Measurements from ENCODE around the gene TNFSF10.

TNFSF10 gene

DNA sequence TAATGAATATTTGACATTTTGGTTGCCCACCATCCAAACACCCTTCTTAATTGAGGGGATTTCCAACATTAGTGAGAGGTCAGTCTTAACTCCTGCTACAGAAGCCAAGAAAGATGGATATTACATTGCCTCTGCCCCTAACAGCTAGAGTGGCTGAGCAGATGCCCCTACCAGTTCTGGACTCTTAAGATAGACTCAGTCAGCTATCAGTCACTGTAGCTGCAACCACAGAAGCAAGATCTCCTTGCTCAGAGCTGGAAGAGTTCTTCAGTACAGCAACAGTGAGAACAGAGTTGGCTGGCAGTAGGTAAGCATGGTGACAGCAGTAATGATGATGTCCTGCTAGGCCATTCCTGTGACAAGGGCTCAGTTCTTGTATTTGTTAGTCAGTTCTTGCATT lies 29.4 kb upstream of the TNFSF10 start:
- no peak overlapping the region for H3K27ac Mint-ChIP-seq
- H3K4me1 Mint-ChIP-seq: peaks cover 2 to 6% of the 10 kb centered on the region in 2 donors
- H3K9me3 Mint-ChIP-seq: no peaks in the 10 kb centered on the region
- no peak for ATAC-seq (replicated peaks)
- DNase-seq: no peak
- H3K27me3 Mint-ChIP-seq: no peaks in the 10 kb centered on the region
- H3K36me3 Mint-ChIP-seq: no peaks in the 10 kb centered on the region
- H3K4me3 Mint-ChIP-seq: no peak overlapping the region

DNA sequence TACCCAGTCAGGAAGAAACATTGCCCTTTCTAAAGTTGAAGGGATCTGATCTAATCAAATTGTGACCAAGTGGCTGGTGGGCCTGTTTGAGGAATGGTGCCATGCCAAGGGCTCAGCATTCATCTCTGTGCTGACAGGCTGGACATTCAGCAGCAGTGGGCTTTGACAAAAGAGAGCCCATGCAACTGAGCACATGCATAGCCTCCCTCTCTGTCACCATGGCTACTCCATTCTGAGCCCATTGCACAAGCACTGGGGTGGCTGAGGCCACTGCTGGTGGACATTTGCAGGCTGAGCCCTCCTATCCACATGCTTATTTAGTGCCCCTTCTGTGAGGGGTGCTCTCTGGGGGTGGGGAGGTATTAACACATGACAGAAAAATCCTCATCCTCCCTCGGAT lies 28.6 kb upstream of the TNFSF10 start:
- DNase-seq (no peak), ATAC-seq (replicated peaks) (no peak)
- Mint-ChIP-seq H3K4me3 (no peak overlapping the region), H3K36me3 (no peaks in the 10 kb centered on the region), H3K9me3 (no peaks in the 10 kb centered on the region), H3K27ac (no peak overlapping the region), H3K4me1 (peaks cover 2 to 6% of the 10 kb centered on the region in 2 donors), H3K27me3 (no peaks in the 10 kb centered on the region)

DNA sequence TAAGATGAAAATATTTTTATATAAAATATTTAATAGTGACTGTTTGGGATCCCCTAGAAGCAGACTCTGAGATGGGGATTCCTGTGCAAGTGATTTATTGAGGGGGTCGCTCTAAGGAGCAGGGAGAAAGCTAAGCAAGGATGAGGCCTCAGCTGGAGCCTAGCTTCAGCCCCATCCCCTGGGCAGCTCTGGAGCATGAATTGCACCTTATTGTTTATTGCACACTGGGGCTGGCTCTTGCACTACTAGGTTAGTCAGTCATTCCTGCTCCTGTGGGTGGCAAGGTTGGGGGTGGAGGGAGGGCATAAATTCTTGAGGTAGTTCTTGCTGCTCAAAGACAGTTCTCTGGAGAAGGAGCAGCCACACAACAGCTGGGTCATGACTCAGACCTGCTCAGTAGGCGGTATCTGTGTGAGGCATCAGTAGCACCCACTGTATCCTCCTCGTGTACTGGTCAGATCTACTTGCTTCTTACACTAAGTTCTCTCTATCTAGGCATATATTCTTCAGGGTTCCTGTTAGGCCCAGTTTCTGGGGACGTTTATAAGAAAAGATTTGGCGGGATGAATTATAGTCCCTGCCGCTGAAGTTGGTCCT lies 27.2 kb upstream of the TNFSF10 start:
- DNase-seq (no peak), ATAC-seq (replicated peaks) (peak; percentile 89 to 91)
- H3K27ac Mint-ChIP-seq: no peak overlapping the region
- no peaks in the 10 kb centered on the region for H3K9me3 Mint-ChIP-seq
- no peak overlapping the region for H3K4me3 Mint-ChIP-seq
- peaks cover 5 to 15% of the 10 kb centered on the region in 2 donors for H3K4me1 Mint-ChIP-seq
- no peaks in the 10 kb centered on the region for H3K27me3 Mint-ChIP-seq
- no peaks in the 10 kb centered on the region for H3K36me3 Mint-ChIP-seq

- DNase-seq: no peak
- H3K36me3 Mint-ChIP-seq: no peaks in the 10 kb centered on the region
- H3K4me3 Mint-ChIP-seq: no peak overlapping the region
- peaks cover 5 to 15% of the 10 kb centered on the region in 2 donors for H3K4me1 Mint-ChIP-seq
- no peaks in the 10 kb centered on the region for H3K9me3 Mint-ChIP-seq
- no peaks in the 10 kb centered on the region for H3K27me3 Mint-ChIP-seq
- ATAC-seq (replicated peaks): no peak
- no peak overlapping the region for H3K27ac Mint-ChIP-seq
Measured at GRCh38 chr3:172549144-172549543, 25.9 kb upstream of the TNFSF10 start.

DNA sequence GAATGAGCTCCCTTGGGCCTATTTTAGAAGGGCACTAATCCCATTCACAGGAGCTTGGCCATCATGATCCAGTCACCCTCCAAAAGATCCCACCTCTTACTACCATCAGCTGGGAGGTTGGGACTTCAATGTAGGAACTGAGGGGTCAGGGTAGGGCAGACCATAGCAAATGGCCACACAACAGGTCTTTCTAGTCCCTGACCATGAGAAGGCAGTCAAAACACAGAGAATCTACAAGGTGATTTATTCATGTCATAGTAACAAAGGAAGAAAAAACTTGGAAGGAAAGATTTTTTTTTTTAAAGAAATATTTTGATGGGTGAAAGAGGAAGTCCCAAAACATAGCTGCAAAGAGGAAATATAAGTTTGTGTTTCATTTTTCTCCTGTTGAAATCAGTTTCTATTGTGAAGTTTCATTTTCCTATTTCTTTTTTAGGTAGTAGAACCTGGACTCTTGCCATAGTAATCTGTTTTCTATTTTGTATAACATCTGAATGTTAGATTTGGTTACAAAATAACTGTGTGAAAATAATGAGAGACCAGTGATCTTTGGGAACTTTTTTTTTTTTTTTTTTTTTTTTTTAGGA lies 23.5 kb upstream of the TNFSF10 start:
- H3K27me3 Mint-ChIP-seq: no peaks in the 10 kb centered on the region
- no peak overlapping the region for H3K27ac Mint-ChIP-seq
- no peaks in the 10 kb centered on the region for H3K9me3 Mint-ChIP-seq
- ATAC-seq (replicated peaks) (peak in 1 of 2 donors; percentile 31), DNase-seq (no peak)
- H3K4me3 Mint-ChIP-seq: no peak overlapping the region
- H3K4me1 Mint-ChIP-seq: peaks cover 5 to 15% of the 10 kb centered on the region in 2 donors
- no peaks in the 10 kb centered on the region for H3K36me3 Mint-ChIP-seq

DNA sequence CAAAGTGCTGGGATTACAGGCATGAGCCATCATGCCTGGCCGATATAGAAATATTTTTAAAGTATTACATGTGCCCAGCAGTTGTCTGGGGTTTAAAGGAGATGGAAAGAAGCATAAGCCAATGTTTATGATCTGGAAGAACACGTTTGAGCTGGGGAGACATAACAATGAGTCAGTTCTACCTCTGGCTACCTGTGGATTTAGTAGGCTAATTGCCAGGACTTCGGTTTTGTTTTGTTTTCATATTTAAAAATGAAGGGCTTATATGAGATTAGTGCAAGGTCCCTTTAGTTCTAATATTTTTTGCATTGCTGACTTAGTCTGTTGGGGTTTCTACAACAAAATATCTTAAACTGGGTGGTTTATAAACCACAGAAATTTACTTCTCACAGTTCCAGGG lies 22.9 kb upstream of the TNFSF10 start:
- Mint-ChIP-seq H3K36me3 (no peaks in the 10 kb centered on the region), H3K4me1 (peaks cover 5 to 15% of the 10 kb centered on the region in 2 donors), H3K4me3 (no peak overlapping the region), H3K27me3 (no peaks in the 10 kb centered on the region), H3K27ac (no peak overlapping the region), H3K9me3 (no peaks in the 10 kb centered on the region)
- DNase-seq (no peak), ATAC-seq (replicated peaks) (no peak)

DNA sequence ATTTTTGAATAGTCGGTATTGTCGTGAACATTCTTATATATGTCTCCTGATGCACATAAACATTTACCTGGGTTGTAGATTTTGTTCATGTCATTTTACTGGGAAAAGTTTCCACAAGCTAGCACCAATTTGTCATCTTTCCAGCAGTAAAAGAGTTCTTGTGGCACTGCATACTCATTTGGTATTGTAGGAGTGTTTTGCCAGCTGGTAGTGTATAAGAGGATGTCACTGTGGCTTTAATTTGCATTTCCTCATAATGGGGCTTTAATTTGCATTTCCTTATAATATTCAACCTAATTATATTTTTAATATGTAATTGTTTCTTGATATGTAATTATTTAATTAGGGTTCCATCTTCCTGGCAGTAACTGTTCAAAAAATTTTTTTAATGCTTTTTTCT lies 21.2 kb upstream of the TNFSF10 start:
- no peaks in the 10 kb centered on the region for H3K9me3 Mint-ChIP-seq
- ATAC-seq (replicated peaks): no peak
- no peaks in the 10 kb centered on the region for H3K36me3 Mint-ChIP-seq
- H3K27me3 Mint-ChIP-seq: no peaks in the 10 kb centered on the region
- no peak overlapping the region for H3K27ac Mint-ChIP-seq
- no peak for DNase-seq
- H3K4me3 Mint-ChIP-seq: no peak overlapping the region
- H3K4me1 Mint-ChIP-seq: peaks cover 5 to 15% of the 10 kb centered on the region in 2 donors

DNA sequence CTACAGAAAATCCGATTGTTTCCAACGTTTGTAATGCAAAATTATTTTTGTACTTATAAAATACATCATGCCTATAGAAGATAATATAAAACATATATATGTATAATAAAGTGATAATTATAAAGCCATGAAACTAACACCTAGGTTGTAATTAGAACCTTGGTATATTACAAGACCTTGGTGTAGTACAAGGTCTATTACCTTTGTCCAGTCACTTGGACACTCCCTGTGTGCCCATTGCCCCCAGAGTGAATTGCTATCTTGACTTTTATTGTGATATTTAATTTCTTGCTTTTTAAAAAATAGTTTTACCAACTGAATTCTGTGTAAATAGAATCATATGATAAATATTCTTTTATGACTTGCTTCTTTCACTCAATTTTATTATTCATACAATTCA lies 20.7 kb upstream of the TNFSF10 start:
- no peaks in the 10 kb centered on the region for H3K9me3 Mint-ChIP-seq
- ATAC-seq (replicated peaks) (no peak), DNase-seq (no peak)
- H3K4me3 Mint-ChIP-seq: no peak overlapping the region
- H3K4me1 Mint-ChIP-seq: peaks cover 5 to 19% of the 10 kb centered on the region in 2 donors
- no peaks in the 10 kb centered on the region for H3K36me3 Mint-ChIP-seq
- no peak overlapping the region for H3K27ac Mint-ChIP-seq
- H3K27me3 Mint-ChIP-seq: no peaks in the 10 kb centered on the region

DNA sequence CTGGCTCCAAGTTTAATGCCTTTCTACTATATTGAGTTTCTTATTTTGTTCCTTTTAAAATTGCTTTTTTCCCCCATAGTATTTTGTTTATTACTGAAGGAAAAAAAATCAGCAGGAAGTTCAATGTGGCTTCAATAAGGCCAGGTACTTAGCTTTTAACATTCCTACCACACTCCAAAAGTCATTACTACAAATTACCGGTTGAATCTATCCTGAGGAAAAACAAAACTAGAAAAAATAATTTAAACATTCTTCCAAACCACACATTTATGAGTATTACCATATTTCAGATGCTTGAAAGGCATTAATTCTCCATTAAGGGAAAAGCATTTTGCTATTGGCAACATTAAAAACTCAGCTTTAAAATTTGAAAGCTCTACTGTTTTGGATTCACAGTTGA lies 20.2 kb upstream of the TNFSF10 start:
- no peaks in the 10 kb centered on the region for H3K9me3 Mint-ChIP-seq
- DNase-seq (no peak), ATAC-seq (replicated peaks) (no peak)
- no peaks in the 10 kb centered on the region for H3K36me3 Mint-ChIP-seq
- no peak overlapping the region for H3K27ac Mint-ChIP-seq
- no peak overlapping the region for H3K4me3 Mint-ChIP-seq
- peaks cover 5 to 24% of the 10 kb centered on the region in 2 donors for H3K4me1 Mint-ChIP-seq
- no peaks in the 10 kb centered on the region for H3K27me3 Mint-ChIP-seq

DNA sequence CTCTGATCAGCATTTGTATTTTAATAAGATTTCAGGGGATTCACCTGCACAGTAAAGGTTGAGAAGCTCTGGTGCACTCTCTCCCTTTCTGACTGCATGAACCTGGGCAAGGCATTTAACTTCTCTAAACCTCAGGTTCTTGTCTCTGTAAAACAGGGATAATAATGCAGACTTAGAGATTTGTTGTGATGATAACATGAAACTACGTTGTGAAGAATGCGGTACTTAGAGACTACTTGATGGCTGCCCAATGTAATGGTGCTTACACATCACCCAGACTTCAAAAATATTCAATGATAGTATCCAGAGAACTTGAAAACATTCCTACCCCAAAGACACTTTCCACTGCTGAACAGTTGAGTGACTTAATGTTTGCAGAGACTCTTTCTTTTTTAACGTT lies 19.8 kb upstream of the TNFSF10 start:
- no peaks in the 10 kb centered on the region for H3K36me3 Mint-ChIP-seq
- DNase-seq: no peak
- H3K27me3 Mint-ChIP-seq: no peaks in the 10 kb centered on the region
- H3K4me3 Mint-ChIP-seq: no peak overlapping the region
- no peak overlapping the region for H3K27ac Mint-ChIP-seq
- H3K4me1 Mint-ChIP-seq: peaks cover 4 to 25% of the 10 kb centered on the region in 2 donors
- H3K9me3 Mint-ChIP-seq: no peaks in the 10 kb centered on the region
- ATAC-seq (replicated peaks): peak in 1 of 2 donors; percentile 29

GRCh38 chr3:172541945-172542488 lies 18.8 kb upstream of the TNFSF10 start:
- DNase-seq: no peak
- H3K4me3 Mint-ChIP-seq: no peak overlapping the region
- ATAC-seq (replicated peaks): no peak
- H3K9me3 Mint-ChIP-seq: no peaks in the 10 kb centered on the region
- H3K27ac Mint-ChIP-seq: no peak overlapping the region
- no peaks in the 10 kb centered on the region for H3K27me3 Mint-ChIP-seq
- no peaks in the 10 kb centered on the region for H3K36me3 Mint-ChIP-seq
- H3K4me1 Mint-ChIP-seq: peaks cover 5 to 26% of the 10 kb centered on the region in 2 donors

- Mint-ChIP-seq H3K36me3 (no peaks in the 10 kb centered on the region), H3K27ac (no peak overlapping the region), H3K4me3 (no peak overlapping the region), H3K4me1 (peaks cover 11 to 28% of the 10 kb centered on the region in 2 donors), H3K9me3 (no peaks in the 10 kb centered on the region), H3K27me3 (no peaks in the 10 kb centered on the region)
- DNase-seq (no peak), ATAC-seq (replicated peaks) (no peak)
Measured at GRCh38 chr3:172540049-172540448, 16.8 kb upstream of the TNFSF10 start.

DNA sequence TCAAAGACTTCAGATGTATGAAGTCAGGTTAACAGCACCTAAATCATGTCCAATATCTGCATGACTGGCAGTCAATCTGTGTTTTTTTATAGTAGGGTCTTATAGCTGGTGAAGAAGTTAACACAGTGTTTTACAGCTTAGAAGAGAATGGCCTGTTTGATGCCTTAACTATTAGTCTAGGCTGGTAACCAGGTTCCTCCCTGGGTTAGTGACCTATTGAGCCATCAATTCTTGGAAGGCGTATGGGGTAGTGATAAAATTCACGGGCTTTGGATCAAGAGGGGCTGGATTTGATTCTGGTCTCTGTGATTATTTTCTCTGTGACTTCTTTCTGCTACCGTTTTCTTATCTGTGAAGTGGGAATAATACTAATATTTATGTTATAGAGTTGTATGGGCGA lies 16.0 kb upstream of the TNFSF10 start:
- peaks cover 11 to 28% of the 10 kb centered on the region in 2 donors for H3K4me1 Mint-ChIP-seq
- DNase-seq (no peak), ATAC-seq (replicated peaks) (no peak)
- no peaks in the 10 kb centered on the region for H3K27me3 Mint-ChIP-seq
- H3K36me3 Mint-ChIP-seq: no peaks in the 10 kb centered on the region
- no peaks in the 10 kb centered on the region for H3K9me3 Mint-ChIP-seq
- H3K27ac Mint-ChIP-seq: no peak overlapping the region
- no peak overlapping the region for H3K4me3 Mint-ChIP-seq

DNA sequence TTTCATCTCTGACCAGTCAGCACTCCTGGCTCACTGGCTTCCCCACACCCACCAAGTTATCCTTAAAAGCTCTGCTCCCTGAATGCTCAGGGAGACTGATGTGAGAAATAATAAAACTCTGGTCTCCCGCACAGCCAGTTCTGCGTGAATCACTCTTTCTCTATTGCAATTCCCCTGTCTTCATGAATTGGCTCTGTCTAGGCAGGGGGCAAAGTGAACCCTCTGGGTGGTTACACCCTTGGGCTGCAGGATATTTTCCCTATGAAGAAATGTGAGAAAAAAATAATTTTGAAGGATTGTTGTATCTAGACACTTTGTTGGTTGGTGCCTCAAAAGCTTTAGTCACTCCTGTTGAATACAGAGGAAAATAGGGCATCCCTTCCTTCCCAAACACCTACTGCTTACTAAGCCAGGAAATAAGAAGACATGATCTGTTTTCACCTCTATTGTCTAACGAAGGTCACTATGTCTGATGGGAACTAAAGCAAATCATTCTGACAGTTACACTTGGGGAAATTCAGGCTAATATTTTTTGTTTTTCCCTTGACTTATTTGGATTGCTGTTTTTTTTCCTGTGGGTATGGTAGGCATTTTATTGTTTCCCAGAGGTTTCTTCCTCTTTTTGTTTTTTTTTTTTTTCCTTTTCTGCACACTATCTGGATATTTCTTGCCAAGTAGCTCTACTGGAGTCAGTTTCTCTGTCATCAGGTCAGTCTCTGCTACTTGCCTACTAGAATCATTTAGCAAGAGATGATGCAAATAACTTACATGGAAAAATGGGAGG lies 15.3 kb upstream of the TNFSF10 start:
- no peak for DNase-seq
- Mint-ChIP-seq H3K27ac (no peak overlapping the region), H3K36me3 (no peaks in the 10 kb centered on the region), H3K9me3 (no peaks in the 10 kb centered on the region), H3K27me3 (no peaks in the 10 kb centered on the region), H3K4me1 (peaks cover 11 to 28% of the 10 kb centered on the region in 2 donors), H3K4me3 (no peak overlapping the region)
- ATAC-seq (replicated peaks): no peak

All from stimulated activated naive B cell treated with anti-CD40 and anti-IgM and Interleukin-4, amounts not matched to agents 10 μg/mL and 1 μg/mL and 100 μg/mL, for 72 hours (primary cell).